GM18907 (cell line): Measurements from ENCODE around the gene PLEKHH3.

Experiments
- ATAC-seq: cut with Tn5 transposase; IDR thresholded peaks from one replicate; pipeline ENCODE4 v1.9.1; 2021; ENCODE audit warnings: mild to moderate bottlenecking, moderate library complexity; ENCODE audit not compliant: unreplicated experiment

The PLEKHH3 gene

DNA sequence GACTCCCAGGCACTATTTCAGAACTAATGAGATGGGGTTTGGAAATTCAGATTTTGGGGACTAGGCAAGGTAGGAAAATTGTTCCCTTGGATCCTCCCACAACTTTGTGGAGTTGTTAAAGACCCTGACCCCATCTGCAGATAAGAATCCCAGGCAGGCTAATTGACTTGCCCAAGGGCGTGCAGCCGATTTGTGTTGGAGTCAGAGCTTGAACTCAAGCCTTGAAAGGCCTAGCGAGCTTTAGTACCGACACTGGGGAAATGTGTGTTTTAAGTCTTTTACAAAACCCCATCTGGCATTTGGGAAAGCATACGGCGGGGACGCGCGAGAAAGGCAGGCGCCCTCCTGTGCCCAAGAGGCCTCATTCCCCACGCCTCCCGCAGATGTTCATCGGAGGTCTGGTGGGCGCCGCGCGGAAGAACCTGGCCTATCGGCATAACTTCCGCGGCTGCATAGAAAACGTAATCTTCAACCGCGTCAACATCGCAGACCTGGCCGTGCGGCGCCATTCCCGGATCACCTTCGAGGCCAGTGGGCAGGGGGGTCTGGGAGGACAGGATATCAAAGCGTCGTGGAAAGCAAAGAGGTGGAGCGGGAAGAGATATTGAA is 9.8 kb upstream of the PLEKHH3 start:
- no peak for ATAC-seq

DNA sequence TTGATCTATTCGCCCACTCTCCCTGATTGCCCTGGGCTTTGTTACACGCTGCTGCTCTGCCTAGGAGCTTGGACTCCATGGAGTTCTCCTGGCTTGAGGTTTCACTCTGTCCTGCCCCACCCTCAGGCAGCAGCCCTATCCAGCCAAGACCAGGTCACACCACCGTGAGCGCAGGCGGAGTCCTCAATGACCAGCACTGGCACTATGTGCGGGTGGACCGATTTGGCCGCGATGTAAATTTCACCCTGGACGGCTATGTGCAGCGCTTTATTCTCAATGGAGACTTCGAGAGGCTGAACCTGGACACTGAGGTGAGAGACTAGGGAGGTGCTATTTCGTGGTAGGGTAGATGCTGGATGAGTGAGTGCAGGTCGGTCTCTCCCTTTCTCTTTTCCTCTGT is 9.0 kb upstream of the PLEKHH3 start:
- no peak for ATAC-seq

DNA sequence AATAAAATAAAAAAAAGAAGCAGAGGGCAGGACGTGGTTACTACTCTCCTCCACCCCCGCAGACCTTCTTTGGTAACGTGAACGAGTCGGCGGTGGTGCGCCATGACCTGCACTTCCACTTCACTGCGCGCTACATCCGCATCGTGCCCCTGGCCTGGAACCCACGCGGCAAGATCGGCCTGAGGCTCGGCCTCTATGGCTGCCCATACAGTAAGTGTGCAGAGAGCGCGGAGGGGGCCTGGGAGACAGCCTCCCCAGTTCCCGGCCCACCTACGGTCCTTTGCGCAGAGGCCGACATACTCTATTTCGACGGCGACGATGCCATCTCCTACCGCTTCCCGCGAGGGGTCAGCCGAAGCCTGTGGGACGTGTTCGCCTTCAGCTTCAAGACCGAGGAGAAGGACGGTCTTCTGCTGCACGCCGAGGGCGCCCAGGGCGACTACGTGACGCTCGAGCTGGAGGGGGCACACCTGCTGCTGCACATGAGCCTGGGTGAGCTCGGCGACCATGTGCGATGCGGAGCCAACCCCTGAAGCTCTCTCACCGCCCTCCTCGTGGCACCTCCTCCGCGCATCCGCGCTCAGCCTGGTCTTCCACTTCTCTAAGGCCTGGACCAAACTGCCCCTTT is 8.2 kb upstream of the PLEKHH3 start:
- ATAC-seq = no peak

DNA sequence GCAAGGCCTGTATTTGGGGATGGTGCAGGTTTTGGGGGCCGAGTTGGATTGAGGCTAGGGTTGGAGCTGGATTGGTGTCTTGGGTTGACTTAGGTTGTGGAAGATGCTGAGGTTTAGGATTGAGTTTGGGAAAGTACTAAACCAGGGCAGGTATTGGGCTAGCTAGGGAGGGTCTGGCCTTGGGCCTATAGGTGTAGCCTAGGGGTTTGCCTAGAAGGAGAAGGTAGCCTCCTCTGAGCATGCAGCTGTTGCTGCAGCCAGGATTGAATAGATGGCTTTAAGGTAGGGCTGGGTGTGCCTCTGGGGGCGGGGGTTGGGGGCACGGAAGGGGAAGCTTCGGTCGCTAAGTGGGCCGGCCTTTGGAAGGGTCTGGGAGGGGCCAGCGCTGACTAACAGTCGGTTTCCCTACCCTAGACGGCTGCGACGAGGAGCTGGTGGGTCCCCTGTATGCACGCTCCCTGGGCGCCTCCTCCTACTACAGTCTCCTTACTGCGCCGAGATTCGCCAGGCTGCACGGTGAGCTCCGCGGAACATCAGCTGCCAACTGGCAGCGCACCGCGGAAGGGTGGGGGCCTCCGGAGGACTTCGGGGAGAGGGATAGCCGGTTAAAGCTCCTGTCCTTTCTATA is 6.7 kb upstream of the PLEKHH3 start:
- no peak for ATAC-seq

DNA sequence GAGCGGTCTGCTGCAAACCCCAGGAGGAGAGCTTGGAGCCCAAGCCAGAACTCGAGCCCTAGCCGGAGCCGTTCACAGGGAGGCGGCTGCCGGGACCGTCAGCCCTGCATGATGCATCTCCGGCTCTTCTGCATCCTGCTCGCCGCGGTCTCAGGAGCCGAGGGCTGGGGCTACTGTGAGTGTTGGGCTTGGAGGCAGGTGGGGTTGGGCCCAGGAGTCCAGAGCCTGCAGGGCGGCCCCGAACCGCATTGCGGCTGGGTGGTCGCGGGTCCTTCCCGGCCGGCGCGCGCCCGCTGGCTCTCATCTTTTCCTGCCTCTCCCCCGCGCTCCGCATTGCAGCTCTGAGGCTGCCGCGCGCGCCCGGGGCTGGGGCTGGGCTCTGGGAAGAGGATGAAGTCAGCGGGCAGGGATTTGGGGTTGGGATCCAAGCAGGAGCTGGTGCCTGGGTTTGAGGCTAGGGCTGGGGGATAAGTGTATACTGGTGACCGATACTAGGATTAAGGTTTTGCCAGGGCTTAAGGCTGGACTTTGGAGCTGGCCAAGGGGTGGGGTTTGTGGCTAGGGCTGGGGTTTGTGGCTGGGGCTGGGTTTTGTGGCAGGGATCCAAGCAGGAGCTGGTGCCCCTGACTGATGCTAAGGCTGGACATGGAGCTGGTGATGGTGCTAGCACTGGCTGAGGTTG is 6.1 kb upstream of the PLEKHH3 start:
- no peak for ATAC-seq

DNA sequence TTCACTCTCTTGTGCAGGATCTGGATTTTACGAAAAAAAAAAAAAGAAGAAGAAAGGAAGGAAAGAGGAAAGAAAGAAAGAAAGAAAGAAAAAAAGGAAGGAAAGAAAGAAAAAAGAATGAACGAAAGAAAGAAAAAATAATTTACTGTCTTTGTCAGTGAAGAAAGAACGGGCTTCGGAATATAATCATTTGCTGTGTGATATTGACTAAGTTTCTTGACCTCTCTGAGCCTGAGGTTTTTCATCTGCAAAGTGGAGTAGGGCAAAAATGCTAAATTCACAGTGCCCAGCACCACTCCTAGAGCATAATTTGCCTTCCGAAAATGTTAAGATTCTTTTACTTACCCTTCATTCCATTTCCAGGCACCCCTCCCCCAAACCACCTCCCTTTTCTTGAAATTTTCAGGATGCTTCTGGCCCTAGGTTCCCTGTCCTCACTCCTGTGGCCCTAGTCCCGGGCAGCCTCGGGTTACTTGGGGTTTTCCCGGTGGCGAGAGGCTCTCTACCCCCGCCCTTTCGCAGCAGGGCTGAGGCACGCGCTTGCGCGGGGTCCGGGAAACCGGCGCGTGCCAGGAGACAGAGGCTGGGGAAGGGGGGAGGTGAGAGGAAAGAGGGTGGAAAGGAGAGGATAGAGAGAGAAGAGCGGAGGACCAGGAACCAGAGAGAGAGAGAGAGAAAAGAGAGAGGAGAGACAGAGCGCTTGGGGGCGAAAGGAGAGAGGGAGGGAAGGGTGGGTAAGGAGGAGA is 5.4 kb upstream of the PLEKHH3 start, which contains the start of gene CNTNAP1:
TSS of gene CNTNAP1 (plus strand) at position 556 of the 746 bp plus-strand sequence. CDS start 299 bp downstream, outside the sequence.
- ATAC-seq = no peak

DNA sequence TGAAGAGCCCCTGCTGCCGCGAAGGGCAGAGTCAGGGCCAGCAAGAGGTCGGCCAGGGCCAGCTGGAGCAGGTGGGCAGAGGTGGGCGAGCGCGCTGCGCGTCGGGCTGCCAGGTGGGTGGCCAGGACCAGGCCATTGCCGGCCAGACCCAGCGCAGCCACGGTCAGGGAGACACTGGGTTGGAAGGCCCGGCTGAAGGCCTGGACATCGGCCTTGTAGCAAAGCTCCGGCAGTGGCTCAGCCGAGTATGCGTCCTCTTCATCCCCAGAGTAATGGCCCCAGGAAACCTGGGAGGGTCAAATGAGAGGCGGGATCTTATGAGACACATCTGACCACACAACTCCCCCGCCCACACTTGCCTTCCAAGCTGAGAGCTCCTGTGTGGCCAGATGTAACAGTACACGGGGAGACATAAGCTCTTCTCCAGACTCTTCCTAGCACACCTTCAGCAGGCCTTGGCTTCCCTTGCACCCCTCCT is 3.6 kb upstream of the PLEKHH3 start:
- no peak for ATAC-seq

DNA sequence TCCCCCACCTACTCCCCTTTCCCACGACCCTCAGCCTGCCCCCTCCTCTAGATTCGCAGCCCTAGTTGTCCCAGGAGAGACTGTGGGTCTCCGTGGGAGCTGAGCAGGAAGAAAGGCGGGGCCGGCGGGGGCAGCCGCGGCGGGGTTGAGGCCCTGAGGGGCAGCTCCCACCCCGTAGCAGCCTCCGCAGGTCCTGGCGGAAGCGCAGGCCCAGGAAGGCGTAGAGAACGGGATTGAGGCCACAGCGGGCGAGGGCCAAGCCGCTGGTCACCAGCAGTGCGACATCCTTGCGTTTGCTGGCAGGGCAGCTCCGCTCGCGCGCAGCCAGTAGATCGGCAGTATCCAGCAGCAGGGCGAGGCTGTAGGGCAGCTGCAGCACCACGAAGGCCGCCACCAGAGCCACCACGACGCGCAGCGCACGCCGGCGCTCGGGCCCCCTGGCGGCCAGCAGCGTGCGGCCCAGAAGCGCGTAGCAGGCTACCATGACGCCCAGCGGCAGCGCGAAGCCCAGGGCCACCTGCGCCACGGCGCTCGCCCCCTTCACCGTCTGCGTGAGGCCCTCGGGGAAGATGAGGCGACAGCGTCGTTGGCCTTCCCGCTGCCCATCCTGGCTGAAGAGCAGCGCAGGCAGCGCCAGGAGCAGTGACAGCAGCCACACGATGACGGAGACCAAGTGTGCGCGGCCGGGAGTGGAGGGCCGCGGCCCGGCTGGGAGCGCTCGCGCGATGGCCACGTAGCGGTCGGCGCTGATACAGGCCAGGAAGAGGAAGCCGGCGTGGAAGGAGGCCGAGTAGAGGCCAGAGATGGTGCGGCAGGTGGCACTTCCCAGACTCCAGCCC is 2.9 kb upstream of the PLEKHH3 start:
- no peak for ATAC-seq

DNA sequence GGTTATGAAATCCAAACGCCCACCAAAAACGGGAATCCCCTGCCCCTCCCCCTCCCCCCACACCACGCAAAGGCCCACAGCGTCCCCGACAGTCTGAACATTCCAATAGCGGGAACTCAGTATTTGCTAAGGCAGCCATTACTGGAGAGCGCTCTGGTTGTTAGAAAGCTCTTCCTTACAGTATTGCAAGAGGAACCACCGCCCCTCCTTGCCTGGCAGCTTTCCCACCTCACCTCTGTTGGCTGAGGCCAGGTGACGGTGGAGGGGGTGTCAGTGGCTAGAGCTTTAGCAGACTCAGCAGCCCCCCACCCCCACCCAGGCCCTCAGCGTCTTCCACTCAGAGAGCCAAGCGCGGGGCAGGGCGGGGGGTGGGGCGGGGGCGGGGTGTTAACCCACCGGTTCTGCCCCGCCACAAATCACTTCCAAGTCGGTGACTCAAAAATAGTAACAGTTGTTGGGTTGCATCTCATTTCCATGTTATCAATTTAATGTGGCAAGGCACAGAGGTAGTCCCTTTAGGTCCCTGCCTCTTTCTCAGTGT is 2.2 kb upstream of the PLEKHH3 start:
- ATAC-seq = no peak

DNA sequence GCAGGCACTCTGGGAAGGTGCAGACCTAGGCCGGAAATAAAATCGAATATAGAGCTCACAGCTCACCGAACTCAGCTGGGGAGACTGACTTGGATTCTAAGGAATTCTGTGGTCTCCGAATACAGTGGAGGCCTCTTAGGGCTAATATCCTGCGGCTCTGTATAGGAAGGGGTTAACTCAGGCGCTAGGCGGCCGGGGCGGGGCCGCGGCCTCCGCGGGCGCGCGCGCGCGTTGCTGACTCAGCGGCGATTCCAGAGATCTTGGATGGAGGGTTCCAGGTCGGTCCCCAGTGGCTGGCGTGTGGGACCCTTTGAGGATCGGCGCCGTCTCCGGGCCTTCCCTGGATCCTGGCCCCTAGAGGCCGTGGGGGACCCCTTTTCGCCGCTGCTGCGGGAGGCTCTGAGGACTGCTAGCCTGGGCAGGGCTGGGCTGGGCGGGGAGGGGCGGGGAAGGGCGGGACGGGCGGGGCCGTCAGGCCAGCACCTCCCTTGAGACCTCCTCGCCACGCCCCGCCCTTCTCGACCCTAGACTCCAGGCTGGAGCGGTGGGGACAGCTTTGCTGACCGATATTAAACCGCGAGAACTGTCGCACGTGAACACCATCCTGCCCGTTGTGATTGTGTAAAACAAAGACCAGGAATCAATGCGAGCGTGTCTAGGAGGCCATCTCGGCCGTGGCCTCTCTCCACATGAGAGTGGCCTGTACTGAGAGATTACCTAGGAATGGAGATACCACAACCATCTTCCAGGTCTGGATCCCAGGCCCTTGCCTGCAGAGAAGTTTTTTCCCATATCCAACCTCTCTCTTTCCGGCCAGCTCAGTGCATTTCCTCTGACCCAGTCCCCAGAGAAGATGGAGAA is 1.4 kb upstream of the PLEKHH3 start:
- ATAC-seq = peak; percentile 26

DNA sequence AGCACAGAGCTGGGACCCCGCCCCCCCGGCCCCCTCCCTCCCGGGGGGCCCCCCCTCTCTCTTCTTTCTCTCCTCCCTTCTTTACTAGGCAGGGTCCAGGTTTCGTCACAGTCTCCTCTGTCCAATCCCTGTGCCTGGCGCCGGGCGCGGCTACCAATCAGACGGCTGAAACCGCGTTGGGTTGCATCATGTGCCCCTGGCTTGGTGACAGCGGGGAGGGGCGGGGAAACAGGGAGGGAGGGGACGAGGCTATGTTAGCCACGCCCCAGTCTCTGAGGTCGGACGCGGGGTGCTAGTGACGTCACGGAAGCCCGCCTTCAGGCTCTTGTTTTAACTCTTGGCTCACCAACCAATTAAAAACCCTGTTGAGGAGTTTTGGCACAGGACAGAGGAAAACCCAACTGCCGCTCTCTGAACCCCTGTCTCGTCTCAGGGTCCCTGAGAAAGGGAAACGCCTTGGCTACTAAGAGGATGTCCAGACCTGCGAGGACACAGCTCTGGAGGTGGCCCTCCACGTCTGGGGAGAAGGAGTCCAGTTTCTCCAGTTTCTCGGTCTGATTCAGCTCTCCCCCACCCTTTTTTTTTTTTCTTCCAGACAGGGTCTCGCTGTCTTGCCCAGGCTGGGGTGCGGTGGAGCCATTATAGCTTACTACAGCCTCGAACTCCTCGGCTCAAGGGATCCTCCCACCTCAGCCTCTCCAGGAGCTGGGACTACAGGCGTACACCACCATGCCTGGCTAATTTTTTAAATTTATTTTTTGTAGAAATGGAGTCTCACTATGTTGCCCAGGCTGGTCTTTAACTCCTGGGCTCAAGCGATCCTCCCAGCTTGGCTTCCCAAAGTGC is 441 bp upstream of the PLEKHH3 start:
- ATAC-seq = peak; percentile 63

DNA sequence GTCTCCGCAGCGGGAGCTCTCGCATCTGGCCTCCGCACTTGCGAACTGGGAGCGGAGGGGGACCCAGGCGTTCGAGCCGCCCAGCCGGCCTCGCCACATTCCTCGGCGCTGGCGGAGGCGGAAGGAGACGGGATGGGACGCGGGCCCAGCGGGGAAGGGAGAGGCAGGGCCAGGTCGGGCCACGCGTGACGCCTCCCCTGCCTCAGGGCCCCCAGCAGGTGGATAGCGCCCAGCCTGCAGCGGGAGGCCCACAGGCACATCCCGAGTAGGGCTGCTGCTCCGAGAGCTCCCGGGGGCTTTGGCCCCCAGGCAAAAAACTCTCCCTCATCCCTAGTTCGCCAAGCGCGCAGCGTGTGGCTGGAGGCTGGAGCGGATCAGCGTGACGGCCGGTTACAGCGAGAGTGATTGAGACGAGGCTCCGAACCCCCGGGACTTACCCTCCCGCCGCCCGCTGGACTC is 800 bp downstream of the PLEKHH3 start:
- no peak for ATAC-seq

DNA sequence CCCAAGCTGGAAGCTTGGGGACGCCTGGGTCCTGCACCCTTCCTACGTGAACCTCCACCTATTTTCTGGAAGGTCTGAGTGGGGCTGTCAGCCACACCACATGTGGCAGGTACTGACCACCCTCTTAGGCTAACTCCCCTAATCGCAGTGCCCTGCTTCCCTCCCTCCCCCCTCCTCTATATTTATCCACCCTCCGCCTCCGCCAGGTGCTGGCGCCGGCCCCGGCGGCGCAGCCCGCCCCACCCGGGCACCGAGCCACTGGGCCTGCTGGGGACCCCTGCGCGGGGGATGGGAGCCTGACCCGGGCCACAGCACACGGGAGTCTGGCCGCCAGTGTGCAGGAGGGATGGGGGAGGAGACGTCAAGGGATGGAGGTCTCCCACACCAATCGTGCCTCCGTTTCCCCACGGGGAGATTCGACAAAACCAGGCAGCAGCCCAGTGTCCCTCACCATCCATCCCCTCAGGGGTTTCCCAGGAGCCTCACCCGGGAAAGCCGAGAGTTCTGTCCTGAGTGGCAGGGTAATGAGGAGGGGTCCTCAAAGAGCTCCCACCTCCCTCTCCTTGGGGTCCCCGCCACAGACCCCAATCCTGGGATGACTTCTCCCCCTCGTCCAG is 1.3 kb downstream of the PLEKHH3 start:
- ATAC-seq = no peak

DNA sequence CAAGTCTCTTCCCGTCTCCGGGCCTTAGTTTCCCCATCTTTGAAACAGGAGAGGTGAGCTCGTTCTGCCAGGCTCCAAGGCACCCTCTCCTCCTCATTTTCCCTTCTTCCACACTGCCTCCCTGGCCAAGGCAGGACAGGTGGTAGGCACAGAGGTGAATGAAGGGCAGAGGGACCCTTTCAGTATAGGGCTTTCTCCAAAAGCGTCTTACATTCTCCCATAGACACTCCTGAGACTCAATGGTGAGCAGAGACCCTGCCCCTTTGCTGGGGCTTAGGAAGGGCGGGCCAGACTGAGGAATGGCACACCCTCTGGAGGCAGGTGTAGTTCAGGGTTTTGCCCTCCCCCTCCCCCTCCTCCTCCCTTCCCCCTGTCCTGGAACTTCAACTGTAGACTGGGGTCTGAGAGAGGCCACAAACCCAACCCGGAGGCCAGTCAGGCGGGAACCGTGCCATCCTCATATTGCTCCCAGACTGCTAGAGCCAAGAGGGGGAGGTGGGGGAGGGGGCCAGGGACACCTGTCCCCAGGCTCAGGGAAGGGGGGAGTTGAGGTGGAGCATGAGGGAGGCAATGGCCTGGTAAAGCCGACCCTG is 1.9 kb downstream of the PLEKHH3 start:
- ATAC-seq = no peak

DNA sequence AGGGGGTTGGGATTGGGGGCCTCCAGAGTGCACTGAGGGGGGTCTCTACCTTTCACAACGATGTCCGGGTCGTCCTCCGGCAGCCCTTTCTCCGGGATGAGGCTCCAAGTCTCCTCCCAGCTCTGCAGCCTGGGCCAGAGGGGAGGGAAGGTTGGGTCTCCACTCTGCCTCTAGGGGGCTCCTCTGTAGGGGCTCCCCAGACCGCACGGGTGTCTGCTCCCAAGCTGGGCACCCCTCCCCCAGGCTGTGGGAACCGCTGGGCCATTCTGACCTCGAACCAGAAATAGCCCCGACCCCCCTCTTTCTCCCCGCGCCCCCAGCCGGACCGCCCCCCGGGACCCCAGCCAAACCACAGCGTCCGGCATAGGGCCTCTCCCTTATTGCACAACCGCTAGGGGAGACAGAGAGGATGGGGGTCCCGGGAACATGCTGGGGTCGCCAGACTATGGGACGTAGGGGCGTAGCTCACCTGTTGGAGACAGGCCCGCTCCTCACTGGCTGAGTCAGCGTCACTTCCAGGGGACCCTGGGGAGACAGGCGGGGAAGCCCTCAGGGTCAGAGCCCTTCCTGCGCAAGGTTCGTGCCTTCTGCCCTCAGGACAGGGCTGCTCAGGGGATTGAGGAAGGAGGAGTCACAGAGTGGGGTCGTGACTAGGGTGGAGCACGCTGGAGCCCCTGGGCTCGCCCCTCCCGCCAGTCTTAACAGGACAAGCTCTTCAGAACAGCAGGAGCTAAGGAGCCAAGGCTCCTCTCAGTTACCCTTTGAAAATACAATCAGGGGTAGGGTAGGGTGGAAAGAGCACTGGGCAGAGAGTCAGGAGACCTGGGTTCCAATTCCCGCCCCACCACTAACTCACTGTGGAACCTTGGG is 2.7 kb downstream of the PLEKHH3 start:
- ATAC-seq = no peak

DNA sequence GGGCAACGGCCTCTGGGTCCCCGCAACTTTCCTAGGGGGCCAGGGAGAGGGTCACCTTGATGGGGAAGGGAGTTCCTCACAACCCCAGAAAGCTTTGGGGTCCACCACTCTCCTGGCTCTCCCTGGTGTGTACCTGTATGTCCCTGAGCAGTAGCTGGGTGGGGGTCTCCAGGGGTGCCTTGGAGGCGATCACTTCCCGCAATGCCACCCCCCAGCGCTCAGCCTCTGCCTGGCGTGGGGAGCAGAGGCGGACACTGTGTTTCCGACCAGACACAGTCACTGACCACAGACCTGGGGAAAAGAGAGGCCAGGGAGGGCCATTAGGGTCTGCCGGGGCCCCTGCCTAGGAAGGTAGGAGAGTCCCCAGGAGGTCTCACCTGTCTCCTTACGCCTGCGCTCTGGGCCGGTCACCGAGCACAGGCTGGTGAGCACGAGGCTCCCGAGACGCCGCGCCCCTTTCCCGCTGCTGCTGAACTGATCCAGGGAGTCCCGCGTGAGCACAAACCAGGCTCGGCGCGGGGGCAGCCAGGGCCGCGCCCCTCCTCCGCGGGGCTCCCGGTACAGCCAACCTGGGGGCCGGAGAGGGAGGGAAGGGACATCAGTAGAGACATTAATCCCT is 3.4 kb downstream of the PLEKHH3 start:
- ATAC-seq = no peak
